ENCODE results near the gene SPOPL.

Gene SPOPL

GRCh38 chr2:138596403-138596802, 94.8 kb downstream of the SPOPL start:
- TF ChIP-seq CTCF (IDR thresholded peaks at IDR 0.05; ENCODE audit: low read length, missing control alignments), result no peak
- no peak overlapping the region for H3K4me3 ChIP-seq (replicated peaks; ENCODE audit: low read depth, low read length)
- no peak for DNase-seq (ENCODE audit: low read depth)

- DNase-seq (ENCODE audit: low read depth), result peak; percentile 3
- TF ChIP-seq CTCF (IDR thresholded peaks at IDR 0.05; ENCODE audit: low read length, missing control alignments), result no peak
- no peak overlapping the region for H3K4me3 ChIP-seq (replicated peaks; ENCODE audit: low read depth, low read length)
Measured at GRCh38 chr2:138600732-138601457, 99.3 kb downstream of the SPOPL start.

- DNase-seq (ENCODE audit: low read depth), result no peak
- no peak overlapping the region for H3K4me3 ChIP-seq (replicated peaks; ENCODE audit: low read depth, low read length)
- TF ChIP-seq CTCF (IDR thresholded peaks at IDR 0.05; ENCODE audit: low read length, missing control alignments), result no peak
Measured at GRCh38 chr2:138601458-138602165, 100.0 kb downstream of the SPOPL start.

GRCh38 chr2:138602166-138602460, 100.5 kb downstream of the SPOPL start:
- no peak for TF ChIP-seq CTCF (IDR thresholded peaks at IDR 0.05; ENCODE audit: low read length, missing control alignments)
- DNase-seq (ENCODE audit: low read depth), result no peak
- H3K4me3 ChIP-seq (replicated peaks; ENCODE audit: low read depth, low read length), result no peak overlapping the region

GRCh38 chr2:138607746-138608145, 106.2 kb downstream of the SPOPL start:
- TF ChIP-seq CTCF (IDR thresholded peaks at IDR 0.05; ENCODE audit: low read length, missing control alignments), result no peak
- no peak overlapping the region for H3K4me3 ChIP-seq (replicated peaks; ENCODE audit: low read depth, low read length)
- no peak for DNase-seq (ENCODE audit: low read depth)

GRCh38 chr2:138609446-138609845, 107.9 kb downstream of the SPOPL start:
- DNase-seq (ENCODE audit: low read depth), result no peak
- H3K4me3 ChIP-seq (replicated peaks; ENCODE audit: low read depth, low read length), result no peak overlapping the region
- TF ChIP-seq CTCF (IDR thresholded peaks at IDR 0.05; ENCODE audit: low read length, missing control alignments), result no peak

Data from fibroblast of pulmonary artery (primary cell).